ENCODE data around the gene MEP1A.

DNA sequence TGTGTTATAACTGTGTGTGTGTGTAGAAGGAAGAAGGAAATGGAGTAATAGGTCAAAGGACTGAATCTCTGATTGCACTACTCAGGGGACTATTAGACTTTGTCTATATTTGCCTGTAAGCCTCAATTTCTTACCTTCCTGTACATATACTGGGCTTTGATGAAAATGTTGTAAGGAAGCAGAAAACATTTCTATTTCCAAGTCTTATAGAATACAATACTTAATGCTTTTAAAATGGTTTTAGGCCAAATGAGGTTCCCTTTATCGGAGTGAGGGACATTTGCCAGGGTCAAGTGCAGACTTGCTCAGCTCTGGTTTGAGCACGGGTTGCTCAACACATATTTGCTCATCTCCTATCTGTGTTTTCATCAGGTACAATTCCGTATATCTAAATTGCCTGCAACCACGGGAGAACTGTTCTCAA, 28.3 kb downstream of the MEP1A start:
- TF ChIP-seq, protein P1, sequence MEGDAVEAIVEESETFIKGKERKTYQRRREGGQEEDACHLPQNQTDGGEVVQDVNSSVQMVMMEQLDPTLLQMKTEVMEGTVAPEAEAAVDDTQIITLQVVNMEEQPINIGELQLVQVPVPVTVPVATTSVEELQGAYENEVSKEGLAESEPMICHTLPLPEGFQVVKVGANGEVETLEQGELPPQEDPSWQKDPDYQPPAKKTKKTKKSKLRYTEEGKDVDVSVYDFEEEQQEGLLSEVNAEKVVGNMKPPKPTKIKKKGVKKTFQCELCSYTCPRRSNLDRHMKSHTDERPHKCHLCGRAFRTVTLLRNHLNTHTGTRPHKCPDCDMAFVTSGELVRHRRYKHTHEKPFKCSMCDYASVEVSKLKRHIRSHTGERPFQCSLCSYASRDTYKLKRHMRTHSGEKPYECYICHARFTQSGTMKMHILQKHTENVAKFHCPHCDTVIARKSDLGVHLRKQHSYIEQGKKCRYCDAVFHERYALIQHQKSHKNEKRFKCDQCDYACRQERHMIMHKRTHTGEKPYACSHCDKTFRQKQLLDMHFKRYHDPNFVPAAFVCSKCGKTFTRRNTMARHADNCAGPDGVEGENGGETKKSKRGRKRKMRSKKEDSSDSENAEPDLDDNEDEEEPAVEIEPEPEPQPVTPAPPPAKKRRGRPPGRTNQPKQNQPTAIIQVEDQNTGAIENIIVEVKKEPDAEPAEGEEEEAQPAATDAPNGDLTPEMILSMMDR (IDR thresholded peaks at IDR 0.05; ENCODE audit: low read depth, low read length) = no peak
- TF ChIP-seq POLR2A (IDR thresholded peaks at IDR 0.05; ENCODE audit: extremely low read depth, insufficient read length) = no peak
- TF ChIP-seq MYC (IDR thresholded peaks at IDR 0.05; ENCODE audit: low read depth, low read length) = no peak
